ENCODE measurements around the gene IMP3. TPM values are rescaled to one million over a fixed set of nuclear protein-coding genes. Genes with fewer than 3 reads are reported as not detected.
"Not testable (repeated sequence)": the region's sequence is repeated elsewhere in the genome, so short reads cannot be mapped to it uniquely, and the experiment has no call there.

Gene IMP3, protein sequence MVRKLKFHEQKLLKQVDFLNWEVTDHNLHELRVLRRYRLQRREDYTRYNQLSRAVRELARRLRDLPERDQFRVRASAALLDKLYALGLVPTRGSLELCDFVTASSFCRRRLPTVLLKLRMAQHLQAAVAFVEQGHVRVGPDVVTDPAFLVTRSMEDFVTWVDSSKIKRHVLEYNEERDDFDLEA
- 30.2 TPM for polyA plus RNA-seq (ENCODE audit: insufficient read length)

DNA sequence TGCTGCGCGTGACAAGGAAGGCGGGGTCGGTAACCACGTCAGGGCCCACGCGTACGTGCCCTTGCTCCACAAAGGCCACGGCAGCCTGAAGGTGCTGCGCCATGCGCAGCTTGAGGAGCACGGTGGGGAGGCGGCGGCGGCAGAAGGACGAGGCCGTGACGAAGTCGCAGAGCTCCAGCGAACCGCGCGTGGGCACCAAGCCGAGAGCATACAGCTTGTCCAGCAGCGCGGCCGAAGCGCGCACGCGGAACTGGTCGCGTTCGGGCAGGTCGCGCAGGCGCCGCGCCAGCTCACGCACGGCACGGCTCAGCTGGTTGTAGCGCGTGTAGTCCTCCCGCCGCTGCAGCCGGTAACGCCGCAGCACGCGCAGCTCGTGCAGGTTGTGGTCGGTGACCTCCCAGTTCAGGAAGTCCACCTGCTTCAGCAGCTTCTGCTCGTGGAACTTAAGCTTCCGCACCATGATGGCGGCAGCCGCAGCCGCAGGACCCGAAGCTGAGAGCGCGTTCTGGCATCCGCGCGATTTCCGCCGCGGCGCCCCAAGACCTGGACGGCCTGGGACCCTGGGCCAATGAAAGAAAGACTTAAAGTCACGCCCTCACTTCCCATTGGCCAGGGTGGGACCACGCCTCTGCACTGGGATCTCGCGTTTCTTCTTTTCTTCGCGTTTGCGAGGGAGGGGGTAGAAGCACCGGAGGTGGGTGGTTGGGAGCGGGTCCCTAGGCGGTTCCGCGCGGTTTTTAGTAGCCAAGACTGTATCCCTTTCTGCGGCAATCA, at the start of gene IMP3:
TSS of gene IMP3 (minus strand) at position 516 of the 774 bp plus-strand sequence. CDS start at position 460, 56 bp downstream.
- DNase-seq (ENCODE audit: low read depth): peak; percentile 95

DNA sequence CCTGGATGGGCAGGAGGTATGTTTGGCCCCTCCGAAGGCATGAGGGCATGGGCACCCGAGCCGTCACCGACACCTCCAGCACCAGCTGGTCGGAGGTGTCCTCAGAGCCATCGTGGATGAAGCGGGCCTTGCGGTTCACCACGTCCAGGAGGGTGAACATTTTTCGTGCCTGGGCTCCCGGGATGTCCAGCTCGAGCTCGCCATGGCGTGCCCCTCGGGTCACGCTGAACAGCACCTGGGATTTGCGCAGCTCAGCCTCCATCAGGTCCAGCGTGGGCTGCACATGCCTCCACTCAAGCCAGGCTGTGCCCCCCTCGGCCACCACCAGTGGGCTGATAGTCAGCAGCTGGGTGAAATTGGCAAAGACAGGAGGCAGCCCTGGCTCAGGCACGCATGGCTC, 49.4 kb upstream of the IMP3 start:
- not testable (repeated sequence) for DNase-seq (ENCODE audit: low read depth)

DNA sequence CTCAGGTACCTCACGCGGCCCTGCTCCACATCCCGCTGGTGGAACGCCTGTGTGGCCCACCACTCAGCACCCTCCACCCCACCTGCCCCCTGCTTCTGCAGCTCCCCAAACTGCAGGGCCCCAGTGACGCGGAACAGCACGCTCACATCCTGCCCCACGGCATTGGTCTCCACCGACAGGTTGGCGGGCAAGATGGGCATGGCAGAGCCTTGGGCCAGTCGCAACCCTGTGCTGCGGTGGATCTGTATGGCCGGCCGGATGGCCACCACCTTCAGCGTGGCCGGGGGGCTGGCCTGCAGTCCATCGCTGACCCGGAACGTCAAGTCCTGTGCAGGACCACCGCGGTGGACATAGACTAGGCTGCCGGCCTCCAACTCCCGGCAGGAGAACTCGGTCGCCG, 48.8 kb upstream of the IMP3 start:
- DNase-seq (ENCODE audit: low read depth): no peak

DNA sequence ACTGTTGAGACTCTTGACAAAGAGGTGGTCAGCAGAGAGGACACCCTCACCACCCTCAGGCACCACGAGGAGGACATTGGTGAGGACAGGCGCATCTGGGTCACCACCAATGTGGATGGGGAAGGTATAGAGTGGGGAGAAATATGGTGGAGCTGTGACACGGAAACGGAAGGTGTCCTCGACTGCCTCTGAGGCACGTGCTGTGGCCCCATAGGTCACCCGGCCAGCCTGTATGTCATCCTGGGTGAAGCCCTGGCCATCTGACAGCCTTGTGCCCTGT, 48.2 kb upstream of the IMP3 start:
- DNase-seq (ENCODE audit: low read depth): no peak

DNA sequence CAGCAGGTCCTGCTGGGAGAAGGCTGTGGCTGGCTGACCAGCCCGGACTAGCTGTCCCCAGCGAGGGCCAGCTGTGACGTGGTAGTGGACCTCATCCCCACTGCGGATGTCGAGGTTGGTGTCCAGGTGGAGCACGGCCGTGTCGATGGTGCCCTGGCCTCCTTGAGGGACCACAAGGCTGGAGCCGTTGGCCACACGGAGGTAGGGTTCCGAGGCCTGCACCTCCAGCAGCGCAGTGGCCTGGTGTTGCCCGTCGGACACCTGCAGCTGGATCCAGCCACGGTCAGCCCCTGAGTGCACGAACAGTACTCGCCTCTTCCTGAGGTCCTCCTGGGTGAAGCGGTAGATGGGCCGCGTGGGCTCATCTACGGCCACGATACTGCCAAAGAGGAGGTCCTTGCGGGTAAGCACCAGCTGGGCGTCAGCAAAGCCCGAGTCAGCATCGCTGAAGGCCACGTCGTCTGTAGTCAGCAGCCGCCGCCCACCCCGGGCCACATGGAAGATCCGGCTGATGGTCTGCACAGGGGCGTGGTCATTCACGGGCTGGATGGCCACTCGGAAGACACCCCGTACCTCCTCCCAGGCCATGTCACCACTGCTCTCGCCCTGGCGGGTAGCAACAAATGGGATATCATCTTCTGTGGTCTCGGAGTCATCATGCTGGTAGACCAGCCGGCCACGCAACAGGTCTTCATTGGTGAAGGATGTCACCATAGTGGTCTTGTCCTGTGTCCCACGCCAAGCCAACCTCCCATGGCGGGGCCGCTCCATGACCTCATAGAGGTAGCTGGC, 47.7 kb upstream of the IMP3 start:
- DNase-seq (ENCODE audit: low read depth): no peak

DNA sequence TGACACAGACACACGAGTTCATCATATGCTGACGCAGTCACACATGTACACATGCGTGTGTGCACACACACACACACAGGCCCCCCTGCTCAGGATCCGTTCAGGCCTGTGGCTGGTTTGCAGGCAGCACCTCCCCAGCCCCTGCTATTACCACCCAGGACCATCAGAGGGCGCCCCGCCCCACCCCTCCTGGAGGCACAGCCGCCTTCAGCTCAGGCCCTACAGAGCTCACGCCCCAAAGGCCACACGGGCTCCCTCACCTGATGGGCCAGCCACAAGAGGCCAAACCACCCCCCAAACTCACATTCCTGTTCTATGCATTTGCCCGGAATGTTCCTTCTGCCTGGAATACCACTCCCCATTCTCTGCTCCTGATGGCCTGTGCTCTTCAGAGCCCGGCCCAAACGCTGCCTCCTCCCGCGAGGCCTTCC, 46.2 kb upstream of the IMP3 start:
- DNase-seq (ENCODE audit: low read depth): not testable (repeated sequence)

DNA sequence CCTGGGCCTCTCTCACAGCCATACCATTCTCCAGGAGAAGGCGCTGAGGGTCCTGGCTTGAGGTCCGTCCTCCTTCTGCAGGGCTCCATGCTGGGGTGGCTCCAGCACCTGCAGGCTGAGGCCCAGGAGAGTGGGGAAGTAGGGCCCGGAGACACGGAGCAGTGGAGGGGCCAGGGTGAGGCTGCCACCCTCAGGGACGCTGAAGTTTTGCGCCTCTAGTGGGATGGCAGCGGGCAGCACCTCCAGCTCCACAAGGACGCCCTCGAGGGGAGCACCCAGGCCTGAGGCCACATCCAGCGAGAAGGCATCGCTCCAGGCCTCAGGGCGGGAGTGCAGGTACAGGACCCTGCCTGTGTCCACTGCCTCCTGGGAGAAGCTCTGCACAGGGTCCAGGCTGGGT, 45.2 kb upstream of the IMP3 start:
- DNase-seq (ENCODE audit: low read depth): no peak

DNA sequence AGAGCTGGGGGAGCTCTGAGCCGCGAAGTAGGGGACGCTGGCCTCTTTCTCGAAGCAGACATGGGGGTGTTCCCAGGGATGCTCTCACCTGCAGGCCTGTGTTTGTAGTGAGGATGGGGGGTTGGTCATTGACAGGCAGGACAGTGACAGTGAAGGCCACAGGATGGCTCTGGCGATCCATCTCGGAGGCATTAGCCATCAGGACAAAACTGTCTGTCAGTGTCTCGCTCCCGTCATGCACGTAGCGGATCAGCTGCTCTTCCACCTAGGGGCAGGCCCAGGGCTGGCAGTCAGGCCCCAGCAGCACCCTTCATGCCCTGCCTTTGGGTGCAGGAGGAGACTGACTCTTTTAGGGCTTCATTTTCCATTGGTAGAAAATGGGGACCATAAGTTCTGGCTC, 44.6 kb upstream of the IMP3 start:
- no peak for DNase-seq (ENCODE audit: low read depth)

DNA sequence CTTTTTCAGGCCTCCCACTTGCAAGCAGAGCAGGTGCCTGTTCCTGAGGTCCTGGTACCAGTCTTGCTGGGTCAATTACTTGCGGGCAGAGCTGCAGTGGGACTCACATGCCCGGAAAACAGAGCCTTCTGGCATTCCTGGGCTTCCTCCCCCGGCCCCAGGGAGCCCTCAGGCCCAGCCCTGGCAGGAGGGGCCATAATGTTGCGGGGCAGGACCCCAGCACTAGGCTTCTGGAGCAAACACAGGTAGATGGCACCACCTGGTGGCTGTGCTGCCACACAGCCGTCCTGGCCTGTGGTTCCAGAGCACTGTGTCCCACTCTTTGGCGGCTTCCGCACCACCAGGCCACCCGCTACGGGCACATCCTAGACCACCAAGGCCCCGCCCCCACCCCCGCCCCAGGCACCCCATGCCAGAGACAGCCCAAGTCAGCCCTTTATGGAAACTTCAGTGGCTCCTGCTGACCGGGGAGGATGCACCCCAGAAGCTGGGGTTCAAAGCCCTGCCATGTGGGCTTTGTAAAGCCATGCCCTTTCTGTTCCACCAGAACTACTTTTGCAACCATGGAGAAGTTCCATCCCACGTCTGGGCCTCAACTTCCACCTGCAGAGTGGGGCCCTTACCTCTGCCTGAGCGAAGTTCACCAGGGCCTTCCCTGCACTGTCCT, 43.8 kb upstream of the IMP3 start:
- DNase-seq (ENCODE audit: low read depth): not testable (repeated sequence)

DNA sequence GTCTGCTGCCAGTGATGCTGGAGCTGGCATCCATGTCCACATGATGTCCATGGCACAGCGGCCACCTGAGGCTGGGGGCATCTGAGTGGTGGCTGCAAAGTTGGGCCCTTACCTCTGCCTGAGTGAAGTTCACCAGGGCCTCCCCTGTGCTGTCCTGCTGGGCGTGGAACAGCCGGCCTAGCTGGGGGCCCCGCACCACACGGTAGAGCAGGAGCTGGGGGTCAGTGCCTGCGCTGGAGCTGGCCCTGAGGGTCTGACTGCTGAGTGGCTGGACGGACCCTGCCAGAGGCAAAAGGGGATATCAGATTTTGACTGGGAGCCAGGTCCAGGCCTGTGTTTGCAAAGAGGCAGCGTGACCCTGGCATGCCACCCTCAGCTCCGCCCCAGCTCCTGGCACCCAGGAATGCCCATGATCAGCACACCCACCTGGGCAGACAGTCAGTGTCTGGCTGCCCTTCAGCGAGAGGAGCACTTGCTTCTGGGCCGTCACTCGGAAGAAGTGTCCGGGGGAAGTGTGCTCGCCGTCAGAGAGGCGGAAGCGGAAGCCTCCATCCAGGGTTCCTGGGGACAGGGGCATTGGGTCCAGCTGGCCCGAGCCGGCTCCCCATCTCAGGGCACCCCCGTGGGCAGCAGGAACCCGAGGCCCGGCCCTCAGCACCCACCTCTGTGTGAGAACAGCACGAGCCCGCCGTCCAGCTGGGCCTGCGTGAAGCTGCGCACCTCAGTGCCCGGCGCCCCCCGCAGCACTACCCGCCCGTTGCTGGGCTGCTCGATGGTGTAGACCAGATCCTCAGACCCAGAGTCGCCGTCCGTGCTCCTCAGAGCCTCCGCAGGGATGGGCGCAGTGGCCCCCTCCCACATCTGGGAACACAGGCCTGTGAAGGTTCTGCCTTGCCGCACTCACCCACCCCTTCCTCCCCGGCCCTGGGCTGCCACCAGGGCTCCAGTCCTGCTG, 42.4 kb upstream of the IMP3 start:
- no peak for DNase-seq (ENCODE audit: low read depth)

DNA sequence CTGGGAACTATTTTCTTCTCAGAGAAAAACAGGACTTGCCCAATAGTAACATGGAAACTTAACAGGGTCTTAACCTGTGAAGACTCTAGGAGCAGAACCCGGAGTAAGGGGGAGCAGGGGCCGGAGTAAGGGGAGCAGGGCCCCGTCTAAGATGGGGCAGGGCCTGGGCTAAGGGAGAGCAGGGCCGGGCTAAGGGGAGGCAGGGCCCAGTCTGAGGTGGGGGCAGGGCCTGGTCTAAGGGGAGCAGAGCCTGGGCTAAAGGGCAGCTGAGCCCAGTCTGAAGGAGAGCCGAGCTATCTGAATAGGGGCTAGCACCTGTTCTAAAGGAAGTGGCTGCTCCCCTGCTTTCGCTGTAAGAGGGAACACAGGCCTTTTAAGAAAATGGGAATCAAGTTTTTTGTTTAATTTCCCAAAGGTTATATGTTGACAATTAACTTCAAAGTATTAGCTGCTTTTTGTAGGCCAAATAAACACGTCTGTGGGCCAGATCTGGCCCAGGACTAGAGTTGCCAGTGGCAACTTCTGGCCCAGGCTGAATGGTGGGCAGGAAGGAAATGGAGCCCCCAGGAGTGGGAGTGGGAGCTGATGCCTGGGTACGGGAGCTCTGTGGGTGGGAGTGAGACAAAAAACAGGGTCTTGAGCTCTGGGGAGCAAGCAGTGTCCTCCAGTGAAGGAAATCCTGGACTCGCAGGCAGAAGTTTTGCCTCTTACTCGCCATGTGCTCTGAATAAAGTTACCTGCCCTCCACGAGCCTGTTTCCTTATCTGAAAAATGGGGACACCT, 40.2 kb upstream of the IMP3 start:
- DNase-seq (ENCODE audit: low read depth): no peak

DNA sequence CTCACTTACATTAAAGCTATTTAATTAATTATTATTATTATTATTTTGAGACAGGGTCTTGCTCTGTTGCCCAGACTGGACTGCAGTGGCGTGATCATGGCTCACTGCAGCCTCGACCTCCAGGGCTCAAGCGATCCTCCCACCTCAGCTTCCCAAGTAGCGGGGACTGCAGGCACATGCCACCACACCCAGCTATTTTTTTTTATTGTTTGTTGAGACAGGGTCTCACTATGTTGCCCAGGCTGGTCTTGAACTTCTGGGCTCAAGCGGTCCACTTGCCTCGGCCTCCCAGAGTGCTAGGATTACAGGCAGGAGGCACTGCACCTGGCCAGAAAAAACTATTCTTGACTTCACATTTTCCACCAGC, 38.3 kb upstream of the IMP3 start:
- not testable (repeated sequence) for DNase-seq (ENCODE audit: low read depth)

DNA sequence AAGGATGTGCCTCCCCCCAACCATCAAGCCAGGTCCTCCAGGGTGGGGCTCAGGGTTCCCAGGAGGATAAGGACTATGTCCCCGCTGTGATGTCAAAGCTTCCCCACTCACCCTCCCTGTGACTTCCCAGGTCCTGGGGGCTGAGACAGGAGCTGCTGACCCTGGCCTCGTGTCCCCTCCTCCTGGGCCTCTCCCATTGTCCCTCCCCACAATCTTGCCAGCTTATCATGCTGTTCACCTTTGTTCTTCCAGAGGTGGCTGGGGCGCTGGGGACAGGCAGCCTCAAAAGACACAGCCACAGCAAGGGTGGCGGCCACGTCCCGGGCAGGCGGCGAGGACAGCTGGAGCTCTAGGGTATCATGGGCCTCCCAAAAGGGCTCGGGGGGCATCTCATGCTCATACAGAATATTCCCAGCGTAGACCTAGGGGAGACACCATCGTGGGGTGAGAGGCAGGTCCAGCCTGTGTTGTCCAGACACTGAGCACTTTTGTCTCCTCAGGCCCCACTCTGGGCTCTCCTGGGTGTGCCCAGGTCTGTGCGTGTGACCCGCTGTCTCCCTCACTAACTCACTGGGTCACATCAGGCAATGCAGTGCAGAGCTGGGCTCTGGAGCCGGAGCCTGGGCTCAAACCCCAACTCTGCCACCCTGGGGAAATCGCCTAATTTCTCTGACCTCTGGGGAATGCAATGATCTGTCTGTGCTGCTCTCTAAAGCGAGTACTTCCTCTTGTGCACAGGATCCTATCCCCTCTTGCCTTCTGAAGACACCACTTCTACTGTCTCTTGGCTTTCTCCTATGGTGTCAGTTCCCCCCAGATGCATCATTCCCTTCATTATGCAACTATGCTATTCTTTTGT, 37.7 kb upstream of the IMP3 start:
- DNase-seq (ENCODE audit: low read depth): no peak

DNA sequence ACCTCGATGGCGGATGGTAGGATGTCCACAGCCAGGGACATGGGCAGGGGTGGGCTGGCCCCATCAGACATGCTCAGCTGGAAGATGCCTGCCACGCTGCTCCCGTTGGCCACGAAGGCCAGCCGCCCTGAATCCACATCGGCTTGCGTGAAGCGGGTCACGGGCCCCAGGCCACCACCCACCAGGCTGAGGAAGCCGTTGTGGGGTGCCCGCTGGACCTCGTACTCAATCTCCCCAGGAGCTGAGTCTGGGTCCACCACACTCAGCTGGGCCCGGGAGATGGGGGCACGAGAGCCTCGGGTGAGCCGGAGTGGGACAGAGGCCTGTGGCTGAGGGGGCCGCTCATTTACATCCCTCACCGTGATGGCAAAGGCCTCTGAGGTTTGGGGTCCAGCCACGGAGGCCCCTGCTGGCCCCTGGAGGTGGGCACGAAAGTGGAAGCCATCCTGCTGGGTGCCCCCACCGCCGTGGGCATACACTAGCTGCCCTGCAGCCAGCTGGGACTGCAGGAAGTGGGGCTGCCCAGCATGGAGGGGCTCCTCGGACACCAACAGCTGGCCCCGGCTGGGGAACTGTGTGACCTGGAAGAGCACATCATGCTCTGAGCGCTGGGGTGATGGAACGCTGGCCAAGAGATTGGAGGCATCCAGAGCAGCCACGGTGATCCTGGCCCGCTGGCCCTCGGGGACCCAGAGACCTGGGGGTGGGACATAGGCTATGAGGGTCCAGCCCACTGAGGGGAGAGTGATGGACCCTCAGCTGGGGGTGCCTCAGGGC, 36.9 kb upstream of the IMP3 start:
- no peak for DNase-seq (ENCODE audit: low read depth)

DNA sequence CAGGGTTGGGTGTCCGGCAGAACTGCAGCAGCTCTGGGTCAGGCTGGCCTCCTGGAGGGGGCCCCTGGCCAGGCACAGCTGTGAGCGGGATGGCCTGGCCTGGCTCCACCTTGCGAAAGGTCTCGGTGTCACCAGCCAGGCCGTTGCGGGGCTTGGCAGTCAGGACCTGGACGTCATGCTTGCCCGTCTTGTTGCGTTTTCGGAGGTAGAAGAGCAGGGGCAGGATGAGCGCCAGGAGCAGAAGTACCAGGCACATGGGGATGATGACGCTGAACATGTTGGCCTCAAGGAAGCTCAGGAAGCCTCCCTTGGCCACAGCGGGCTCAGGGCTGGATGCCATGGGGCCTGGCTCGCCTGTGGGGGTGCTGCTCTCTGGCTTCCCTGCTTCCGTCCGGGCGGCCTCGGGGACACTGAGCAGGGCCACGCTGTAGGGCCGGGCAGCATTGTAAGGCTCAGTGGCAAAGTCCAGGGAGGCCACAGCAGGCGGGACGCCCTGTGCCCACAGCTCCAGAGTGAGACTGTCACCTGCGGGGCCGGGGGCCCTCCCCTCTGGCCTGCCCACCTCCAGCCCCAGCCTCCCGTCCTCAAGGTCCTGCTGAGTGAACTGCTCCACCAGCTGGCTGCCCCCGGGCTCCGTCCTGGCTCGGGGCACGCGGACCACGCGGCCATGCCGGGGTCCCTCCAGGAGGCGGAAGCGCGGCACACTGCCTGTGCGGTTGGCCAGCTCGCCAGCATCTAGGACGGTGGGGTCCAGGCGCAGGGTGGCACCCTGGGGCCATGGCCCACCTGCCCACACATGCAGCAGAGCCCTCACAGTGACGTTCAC, 35.8 kb upstream of the IMP3 start:
- DNase-seq (ENCODE audit: low read depth): no peak

DNA sequence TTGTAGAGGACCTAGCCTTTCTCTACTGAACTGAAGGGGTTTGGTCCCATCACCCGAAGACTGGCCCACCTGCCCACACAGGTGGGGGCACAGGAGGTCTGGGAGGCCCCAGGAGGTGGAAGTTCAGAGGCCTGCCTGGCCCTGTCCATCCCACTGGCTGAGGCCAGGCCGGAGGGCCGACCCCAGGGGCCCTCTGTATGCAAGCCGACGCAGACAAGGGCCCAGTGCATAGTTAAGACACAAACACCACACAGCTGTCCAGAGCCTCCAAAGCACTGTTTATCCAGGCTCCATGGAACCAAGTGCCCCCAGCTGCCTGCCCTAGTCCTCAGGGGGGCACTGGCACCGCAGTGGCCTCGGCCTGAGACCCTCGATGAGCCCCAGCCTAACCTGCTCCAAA, 34.3 kb upstream of the IMP3 start:
- no peak for DNase-seq (ENCODE audit: low read depth)

DNA sequence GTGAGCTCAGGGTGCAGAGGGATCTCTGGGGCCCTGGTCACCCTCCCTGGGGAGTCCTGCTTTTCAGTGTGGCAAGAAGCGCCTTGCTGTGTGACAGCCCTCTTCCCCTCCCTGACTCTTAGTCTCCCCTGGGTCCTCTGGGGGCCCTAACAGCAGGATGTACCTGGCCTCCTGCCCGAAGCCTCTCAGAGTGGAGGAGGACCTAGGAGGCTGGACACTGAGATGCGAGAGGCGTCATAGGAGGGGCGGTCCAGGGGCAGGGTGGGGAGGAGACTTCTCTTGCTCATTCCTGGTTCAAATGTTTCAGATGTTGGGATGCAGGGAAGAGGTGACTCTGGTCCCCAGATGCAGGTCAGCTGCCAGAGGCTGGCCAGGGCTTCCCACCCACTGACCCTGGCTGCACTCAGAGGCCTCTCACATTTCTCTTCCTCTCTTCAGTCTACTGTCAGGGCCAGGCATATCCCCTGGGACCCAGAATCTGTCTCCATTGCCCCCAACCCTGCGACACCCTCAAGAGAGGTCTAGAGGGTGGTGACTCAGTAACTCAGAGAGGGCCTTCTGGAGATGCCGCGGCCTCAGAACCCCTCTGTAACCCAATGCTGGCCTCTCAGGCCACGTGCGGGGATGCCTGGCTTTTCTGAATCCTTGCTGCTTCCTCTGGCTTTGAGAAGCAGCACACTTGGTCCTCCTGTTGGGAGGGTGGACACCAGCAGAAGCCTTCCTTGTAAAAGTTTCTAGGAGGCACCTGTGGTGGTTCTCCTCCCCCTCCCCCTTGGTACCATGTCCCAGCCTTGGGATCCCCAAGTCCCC, 33.6 kb upstream of the IMP3 start:
- peak; percentile 82 for DNase-seq (ENCODE audit: low read depth)

Data from forelimb muscle (tissue), 1 donor.